GM12878 (cell line): Measurements from ENCODE around the gene KCNJ14. TPM values are rescaled to one million over a fixed set of nuclear protein-coding genes. Genes with fewer than 3 reads are reported as not detected.

ENCODE experiments used
- ATAC-seq: fragments of 200-7000 bp; cut with Tn5 transposase; 3 replicates; pipeline ENCODE4 v1.9.1; 2020; ENCODE audit warnings: mild to moderate bottlenecking, moderate library complexity
- BruUV-seq: library from RNA; stranded (reverse); fragments of 400-500 nt; replicated peaks from 2 replicates; lab custom pipeline; 2021; lab: Mats Ljungman, UMichigan
- CTCF ChIA-PET: fragments of 300-600 bp; sonication (Branson Sonifier 250); formaldehyde crosslinking; extraction: SDS; loops from one replicate; lab custom pipeline; 2021; ENCODE audit warnings: inconsistent platforms; lab: Yijun Ruan, JAX
- POLR2A ChIA-PET: fragments of 350-600 bp; formaldehyde crosslinking; extraction: SDS; loops from one replicate; lab custom pipeline; 2021; ENCODE audit warnings: inconsistent platforms; lab: Charles Lee
- RAD21 ChIA-PET: fragments of 300-600 bp; sonication (Branson Sonifier 250); formaldehyde crosslinking; loops from one replicate; lab custom pipeline; 2023; ENCODE audit warnings: antibody characterized with exemption; ENCODE audit not compliant: unreplicated experiment; lab: Charles Lee
- SMC1A ChIA-PET: fragments of 300-600 bp; sonication (Branson Sonifier 250); formaldehyde crosslinking; loops from one replicate; lab custom pipeline; 2023; ENCODE audit not compliant: unreplicated experiment, uncharacterized antibody; lab: Charles Lee
- DNase-seq: peaks from one replicate; pipeline ENCODE4 v3.0.0-alpha.2; 2011; ENCODE audit warnings: low read depth, low spot score
- FAIRE-seq: peaks from 3 replicates; lab custom pipeline; 2011; peaks lifted over from hg19 to GRCh38; lab: Jason Lieb, UNC
- H2AFZ ChIP-seq: 2 replicates; pipeline ENCODE4 v1.6.0; 2011; ENCODE audit warnings: low read depth, low read length, control low read depth; ENCODE audit not compliant: control insufficient read depth
- H3K27ac ChIP-seq: 2 replicates; pipeline ENCODE4 v1.5.1; 2011; ENCODE audit warnings: control low read depth; ENCODE audit not compliant: control insufficient read depth, insufficient read depth
- H3K27me3 ChIP-seq, 2 experiments: replicated peaks in 1 of 2; 2 replicates each; pipeline versions ENCODE4 v1.6.0 to v1.6.1; 2011; ENCODE audit warnings: low read length in 1 of 2; ENCODE audit not compliant: control insufficient read depth in 2 of 2, insufficient read depth in 2 of 2
- H3K36me3 ChIP-seq, 2 experiments: 2 replicates each; pipeline ENCODE4 v1.5.1; 2011; ENCODE audit warnings: low read length in 1 of 2; ENCODE audit not compliant: control insufficient read depth in 2 of 2, insufficient read depth in 2 of 2
- H3K4me1 ChIP-seq: 2 replicates; pipeline ENCODE4 v1.6.1; 2011; ENCODE audit warnings: mild to moderate bottlenecking, low read length, moderate library complexity, mixed read lengths; ENCODE audit not compliant: control insufficient read depth, insufficient read depth
- H3K4me2 ChIP-seq: 2 replicates; pipeline ENCODE4 v1.6.0; 2011; ENCODE audit warnings: control low read depth; ENCODE audit not compliant: control insufficient read depth, insufficient read depth
- H3K4me3 ChIP-seq: fragments of 200-600 bp; sonication (generic); 2 replicates; pipeline ENCODE4 v1.5.1; 2016
- H3K79me2 ChIP-seq: 2 replicates; pipeline ENCODE4 v1.6.0; 2011; ENCODE audit warnings: low read length; ENCODE audit not compliant: control insufficient read depth, insufficient read depth
- H3K9ac ChIP-seq: 2 replicates; pipeline ENCODE4 v1.8.0; 2011; ENCODE audit warnings: low read length, control low read depth, mixed read lengths; ENCODE audit not compliant: control insufficient read depth, insufficient read depth
- H3K9me3 ChIP-seq: replicated peaks from 3 replicates; pipeline ENCODE4 v1.5.1; 2011; ENCODE audit warnings: mild to moderate bottlenecking, low read length; ENCODE audit not compliant: control insufficient read depth, insufficient read depth
- H4K20me1 ChIP-seq: 2 replicates; pipeline ENCODE4 v1.6.0; 2011; ENCODE audit not compliant: control insufficient read depth, insufficient read depth
- ZNF384 ChIP-seq: IDR thresholded peaks from 2 replicates; pipeline ENCODE4 v1.6.1; 2012; ENCODE audit warnings: low read depth, mild to moderate bottlenecking, low read length, improper control_type of control experiment, borderline replicate concordance
- WGBS: methylation state at CpG from one replicate; pipeline ENCODE4 v1.1.6; 2016; ENCODE audit warnings: low lambda C conversion rate; ENCODE audit not compliant: insufficient replicate concordance, insufficient coverage; ENCODE audit errors: missing lambda C conversion rate; 5-methylcytosine and 5-hydroxymethylcytosine counted together
- in situ Hi-C: fragments of 300-500 bp; cut with MboI; formaldehyde crosslinking; loops from 9 replicates; pipeline ENCODE4 v1.14.3; 2018; ENCODE audit warnings: mixed read lengths
- intact Hi-C: fragments of 100-400 bp; cut with micrococcal nuclease; formaldehyde crosslinking; loops from one replicate; pipeline ENCODE4 v1.14.2; 2022; ENCODE audit not compliant: unreplicated experiment
- polyA plus RNA-seq, 11 experiments: library from polyadenylated mRNA; depleted of rRNA in 4 of 11; unstranded in 6 of 11; stranded (reverse) in 5 of 11; fragments of >200 nt; fragmentation: Nextera tagmentation in 4 of 11; fragmentation: Illumina TruSeq in 1 of 11; extraction: Ambion mirVana in 4 of 11; extraction: Trizol in 1 of 11; gene quantifications; 1 replicate in 1 of 11; 2 replicates in 10 of 11; pipeline versions ENCODE4 v1.2.1 to v1.2.3, GENCODE V29; 2011 to 2016; ENCODE audit warnings: inconsistent platforms in 2 of 11, missing spikeins in 2 of 11, low read depth in 1 of 11
- total RNA-seq, 4 experiments: library from RNA; depleted of rRNA in 3 of 4; stranded (reverse); fragments of >200 nt in 3 of 4; fragmentation: Illumina TruSeq in 1 of 4; extraction: Trizol in 1 of 4; gene quantifications; 2 replicates each; pipeline versions ENCODE4 v1.2.1 to v1.2.3, GENCODE V29; 2013 to 2021
- TF ChIP-seq, protein P1 (sequence below): fragments of 150-350 bp; IDR thresholded peaks from 2 replicates; pipeline ENCODE4 v1.6.1; 2014; ENCODE audit warnings: mild to moderate bottlenecking, low read depth, low read length

KCNJ14 gene
- total and polyA plus RNA-seq, 10 of the 15 experiments (the other 5 are each of a cell fraction or from before 2014, with no cell fraction given) = 0.24 to 1.4 (median 0.42) TPM

DNA sequence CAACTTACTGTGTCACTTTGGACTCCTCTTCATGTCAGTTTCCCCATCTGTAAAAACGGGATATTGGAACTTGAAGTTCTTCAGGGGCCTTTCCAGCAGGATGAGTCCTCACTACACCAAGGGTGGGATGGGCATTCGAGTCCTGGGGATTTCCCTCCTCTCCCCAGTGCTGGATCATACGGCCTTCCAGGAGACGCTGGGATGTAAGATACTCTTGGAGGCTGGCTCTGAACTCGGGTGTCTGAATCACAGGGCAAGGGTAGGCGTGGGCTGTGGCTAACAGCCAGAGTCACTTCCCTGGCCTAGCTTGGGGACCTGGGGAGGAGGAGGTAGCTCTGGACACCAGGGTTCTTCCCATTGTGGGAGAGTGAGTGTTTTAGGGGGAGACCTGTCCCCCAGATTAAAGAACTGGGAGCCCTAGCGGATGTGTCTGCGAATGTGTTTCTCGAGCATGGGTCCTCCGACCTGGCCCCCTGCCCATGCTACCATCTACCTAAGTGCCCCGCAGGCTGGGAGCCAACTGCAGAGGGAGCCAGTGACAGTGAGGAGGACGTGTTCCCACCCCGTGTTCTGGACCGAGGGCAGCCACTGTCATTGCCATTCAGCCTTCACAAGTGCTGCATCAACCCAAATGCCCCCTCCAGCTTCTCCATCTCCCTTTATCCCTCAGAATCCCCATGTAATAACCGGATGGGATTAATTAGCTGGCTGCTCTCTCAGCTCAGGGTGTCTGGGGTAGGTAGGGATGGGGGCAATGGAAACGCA is 11.4 kb downstream of the KCNJ14 start:
- Histone ChIP-seq H3K36me3 (peaks cover 1 to 2% of the 10 kb centered on the region in 2 experiments; a peak in 3 of 4 replicates), H3K27ac (no peak overlapping the region), H3K27me3 (no peaks in the 10 kb centered on the region), H3K4me3 (no peak overlapping the region), H4K20me1 (peaks cover 3% of the 10 kb centered on the region; the same call in 1 of the 2 replicates), H2AFZ (no peak overlapping the region)
- BruUV-seq = no TSS peak
- RAD21 ChIA-PET = interaction anchor here (0.7 kb wide), 1 partner anchor 38 kb away, joined by 3 read pairs; no protein-coding TSS in a partner anchor
- SMC1A ChIA-PET = no interaction called here
- FAIRE-seq = no peak
- in situ Hi-C loops (no loop called here), intact Hi-C loops (no loop called here)
- POLR2A ChIA-PET = interaction anchor here (1.4 kb wide), 1 partner anchor 11 kb away, joined by 5 read pairs; the partner anchor contains the start of gene KCNJ14
- TF ChIP-seq, protein P1, sequence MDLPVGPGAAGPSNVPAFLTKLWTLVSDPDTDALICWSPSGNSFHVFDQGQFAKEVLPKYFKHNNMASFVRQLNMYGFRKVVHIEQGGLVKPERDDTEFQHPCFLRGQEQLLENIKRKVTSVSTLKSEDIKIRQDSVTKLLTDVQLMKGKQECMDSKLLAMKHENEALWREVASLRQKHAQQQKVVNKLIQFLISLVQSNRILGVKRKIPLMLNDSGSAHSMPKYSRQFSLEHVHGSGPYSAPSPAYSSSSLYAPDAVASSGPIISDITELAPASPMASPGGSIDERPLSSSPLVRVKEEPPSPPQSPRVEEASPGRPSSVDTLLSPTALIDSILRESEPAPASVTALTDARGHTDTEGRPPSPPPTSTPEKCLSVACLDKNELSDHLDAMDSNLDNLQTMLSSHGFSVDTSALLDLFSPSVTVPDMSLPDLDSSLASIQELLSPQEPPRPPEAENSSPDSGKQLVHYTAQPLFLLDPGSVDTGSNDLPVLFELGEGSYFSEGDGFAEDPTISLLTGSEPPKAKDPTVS = no peak
- no peak for TF ChIP-seq ZNF384
- TF ChIP-seq, all 136 proteins: peak for 0
- Histone ChIP-seq H3K9ac (no peak overlapping the region), H3K79me2 (peaks cover 9% of the 10 kb centered on the region), H3K4me2 (no peak overlapping the region), H3K4me1 (peaks cover 8% of the 10 kb centered on the region; the same call in 1 of the 2 replicates), H3K9me3 (no peaks in the 10 kb centered on the region)
- WGBS = 88% methylated on average over 16 of the region's 16 CpGs
- ATAC-seq (no peak), DNase-seq (no peak)
- CTCF ChIA-PET = interaction anchor here (1.0 kb wide), 1 partner anchor 75 kb away, joined by 4 read pairs; the partner anchor contains the start of gene KDELR1
